GM23248 (cell line): Measurements from ENCODE around the gene TBXAS1. TPM values are rescaled to one million over a fixed set of nuclear protein-coding genes. Genes with fewer than 3 reads are reported as not detected.

Experiments used
- DNase-seq: peaks from one replicate; pipeline ENCODE4 v3.0.0-alpha.2; 2015
- H2AFZ ChIP-seq: fragments of 200-600 bp; sonication (generic); 2 replicates; pipeline ENCODE4 v1.6.1; 2016; ENCODE audit warnings: antibody characterized with exemption
- H3F3A ChIP-seq: fragments of 200-600 bp; sonication (generic); 2 replicates; pipeline ENCODE4 v1.6.1; 2016; ENCODE audit warnings: mild to moderate bottlenecking, antibody characterized with exemption, mixed run types; ENCODE audit not compliant: insufficient read depth
- H3K27ac ChIP-seq: fragments of 200-600 bp; sonication (generic); 2 replicates; pipeline ENCODE4 v1.5.1; 2016; ENCODE audit warnings: mild to moderate bottlenecking
- H3K27me3 ChIP-seq: fragments of 200-600 bp; sonication (generic); replicated peaks from 2 replicates; pipeline ENCODE4 v1.6.1; 2016; ENCODE audit warnings: mild to moderate bottlenecking; ENCODE audit not compliant: insufficient read depth
- H3K36me3 ChIP-seq: fragments of 200-600 bp; sonication (generic); 2 replicates; pipeline ENCODE4 v1.6.1; 2016; ENCODE audit warnings: low read depth, mild to moderate bottlenecking
- H3K4me1 ChIP-seq: fragments of 200-600 bp; sonication (generic); 2 replicates; pipeline ENCODE4 v1.6.1; 2016; ENCODE audit warnings: mild to moderate bottlenecking; ENCODE audit not compliant: insufficient read depth
- H3K4me2 ChIP-seq: fragments of 200-600 bp; sonication (generic); one replicate; pipeline ENCODE4 v1.6.1; 2016; ENCODE audit warnings: mild to moderate bottlenecking; ENCODE audit not compliant: unreplicated experiment
- H3K4me3 ChIP-seq: fragments of 200-600 bp; sonication (generic); 2 replicates; pipeline ENCODE4 v1.5.1; 2016; ENCODE audit warnings: mild to moderate bottlenecking
- H3K79me2 ChIP-seq: fragments of 200-600 bp; sonication (generic); 2 replicates; pipeline ENCODE4 v1.6.1; 2016; ENCODE audit warnings: mild to moderate bottlenecking; ENCODE audit not compliant: insufficient read depth
- H3K9ac ChIP-seq: fragments of 200-600 bp; sonication (generic); 2 replicates; pipeline ENCODE4 v1.6.1; 2016; ENCODE audit warnings: mild to moderate bottlenecking
- H3K9me2 ChIP-seq: fragments of 200-600 bp; sonication (generic); 2 replicates; pipeline ENCODE4 v1.6.1; 2016; ENCODE audit warnings: mixed run types, mild to moderate bottlenecking, moderate library complexity; ENCODE audit not compliant: insufficient read depth
- H3K9me3 ChIP-seq: fragments of 200-600 bp; sonication (generic); one replicate; pipeline ENCODE4 v1.6.1; 2017; ENCODE audit warnings: low read depth
- H4K20me1 ChIP-seq: fragments of 200-600 bp; sonication (generic); 2 replicates; pipeline ENCODE4 v1.6.0; 2016; ENCODE audit not compliant: insufficient read depth
- EZH2 ChIP-seq: fragments of 200-600 bp; sonication (generic); IDR thresholded peaks from 2 replicates; pipeline ENCODE4 v1.6.1; 2018; ENCODE audit warnings: antibody characterized with exemption, mild to moderate bottlenecking; ENCODE audit not compliant: insufficient read depth, poor library complexity, severe bottlenecking
- EZH2phosphoT487 ChIP-seq: fragments of 200-600 bp; sonication (generic); IDR thresholded peaks from 2 replicates; pipeline ENCODE4 v1.6.1; 2018; ENCODE audit warnings: antibody characterized with exemption, moderate library complexity, mild to moderate bottlenecking, low read depth; ENCODE audit not compliant: insufficient read depth
- WGBS, 2 experiments: methylation state at CpG; one replicate each; pipeline ENCODE4 v1.1.6; 2015 to 2017; ENCODE audit warnings: low lambda C conversion rate in 2 of 2, low coverage in 1 of 2; ENCODE audit errors: missing lambda C conversion rate in 2 of 2; 5-methylcytosine and 5-hydroxymethylcytosine counted together
- in situ Hi-C: fragments of 300-500 bp; cut with MboI; formaldehyde crosslinking; loops from 2 replicates; pipeline ENCODE4 v1.15.0; 2020
- polyA plus RNA-seq: library from polyadenylated mRNA; unstranded; fragments of >200 nt; fragmentation: Nextera tagmentation; extraction: Ambion mirVana; gene quantifications from 2 replicates; pipeline ENCODE4 v1.2.1, GENCODE V29; 2016
- total RNA-seq: library from RNA; depleted of rRNA; stranded (reverse); fragments of >200 nt; shearing (Covaris generic); gene quantifications from 2 replicates; pipeline ENCODE4 v1.2.3, GENCODE V29; 2014

TBXAS1 gene
- total and polyA plus RNA-seq, 2 experiments from 2014 or later: 0.49 TPM; not detected in 1

DNA sequence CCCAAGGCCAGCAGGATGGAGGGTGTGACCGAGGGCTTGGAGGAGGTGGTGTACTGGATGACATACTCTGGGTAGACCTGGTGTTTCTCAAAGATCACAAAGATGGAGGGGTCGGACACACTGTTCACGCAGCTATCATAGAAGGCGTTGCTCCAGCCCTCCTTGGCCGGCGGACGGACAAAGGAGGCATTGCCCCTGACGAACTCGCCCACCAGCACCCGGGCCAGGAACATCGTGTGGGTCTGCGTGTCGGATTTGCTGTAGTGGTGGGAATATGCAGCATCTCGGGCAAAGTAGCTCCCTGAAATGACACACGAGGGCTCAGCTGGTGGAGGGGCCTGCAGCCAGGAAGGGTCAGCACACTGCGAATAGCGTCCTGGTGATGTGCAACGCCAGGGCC is 195.5 kb downstream of the TBXAS1 start:
- Histone ChIP-seq H3K27me3 (no peaks in the 10 kb centered on the region), H3K27ac (no peak overlapping the region), H3F3A (no peaks in the 10 kb centered on the region), H3K9ac (no peak overlapping the region), H3K9me3 (no peaks in the 10 kb centered on the region), H2AFZ (no peak overlapping the region), H3K9me2 (no peaks in the 10 kb centered on the region), H3K4me3 (no peak overlapping the region), H4K20me1 (no peaks in the 10 kb centered on the region), H3K4me2 (no peak overlapping the region), H3K4me1 (no peaks in the 10 kb centered on the region), H3K79me2 (no peaks in the 10 kb centered on the region), H3K36me3 (no peaks in the 10 kb centered on the region)
- in situ Hi-C loops: loop anchor here (25.0 kb wide), 1 partner anchor 537 kb away; the partner anchor contains the start of gene KLRG2
- 92 to 93% methylated on average over 16 to 18 of the region's 18 CpGs for WGBS, 2 experiments
- TF ChIP-seq EZH2phosphoT487 (no peak), EZH2 (no peak)
- no peak for DNase-seq

DNA sequence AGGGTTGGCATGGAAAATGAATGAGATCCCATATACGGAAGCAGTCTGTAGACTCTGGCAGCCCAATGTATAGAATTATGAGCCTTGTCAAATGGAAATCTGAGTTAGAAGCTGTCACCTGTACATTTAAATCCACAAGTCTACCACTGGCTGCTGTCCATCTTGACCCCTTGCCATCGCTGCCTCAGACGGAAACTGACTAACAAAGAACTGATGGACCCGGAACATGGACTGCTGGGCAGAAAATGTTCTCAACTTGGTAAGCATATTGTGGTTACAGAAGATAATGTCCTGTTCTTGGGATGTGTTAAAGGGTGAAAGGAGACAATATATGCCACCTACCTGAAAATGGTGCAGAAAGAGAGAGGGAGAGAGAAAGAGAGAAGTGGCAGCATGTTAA is 196.2 kb downstream of the TBXAS1 start:
- no peaks in the 10 kb centered on the region for H3K9me2 ChIP-seq
- DNase-seq: no peak
- H4K20me1 ChIP-seq: no peaks in the 10 kb centered on the region
- no peak overlapping the region for H3K9ac ChIP-seq
- H3K4me1 ChIP-seq: no peaks in the 10 kb centered on the region
- no peak overlapping the region for H3K4me2 ChIP-seq
- no peak for TF ChIP-seq EZH2phosphoT487
- no peak for TF ChIP-seq EZH2
- no peaks in the 10 kb centered on the region for H3F3A ChIP-seq
- no peaks in the 10 kb centered on the region for H3K27me3 ChIP-seq
- H3K4me3 ChIP-seq: no peak overlapping the region
- no peaks in the 10 kb centered on the region for H3K9me3 ChIP-seq
- no peak overlapping the region for H2AFZ ChIP-seq
- no peak overlapping the region for H3K27ac ChIP-seq
- in situ Hi-C loops: no loop called here
- H3K79me2 ChIP-seq: no peaks in the 10 kb centered on the region
- WGBS, 2 experiments: 98% methylated on average over 4 of the region's 4 CpGs
- H3K36me3 ChIP-seq: no peaks in the 10 kb centered on the region

DNA sequence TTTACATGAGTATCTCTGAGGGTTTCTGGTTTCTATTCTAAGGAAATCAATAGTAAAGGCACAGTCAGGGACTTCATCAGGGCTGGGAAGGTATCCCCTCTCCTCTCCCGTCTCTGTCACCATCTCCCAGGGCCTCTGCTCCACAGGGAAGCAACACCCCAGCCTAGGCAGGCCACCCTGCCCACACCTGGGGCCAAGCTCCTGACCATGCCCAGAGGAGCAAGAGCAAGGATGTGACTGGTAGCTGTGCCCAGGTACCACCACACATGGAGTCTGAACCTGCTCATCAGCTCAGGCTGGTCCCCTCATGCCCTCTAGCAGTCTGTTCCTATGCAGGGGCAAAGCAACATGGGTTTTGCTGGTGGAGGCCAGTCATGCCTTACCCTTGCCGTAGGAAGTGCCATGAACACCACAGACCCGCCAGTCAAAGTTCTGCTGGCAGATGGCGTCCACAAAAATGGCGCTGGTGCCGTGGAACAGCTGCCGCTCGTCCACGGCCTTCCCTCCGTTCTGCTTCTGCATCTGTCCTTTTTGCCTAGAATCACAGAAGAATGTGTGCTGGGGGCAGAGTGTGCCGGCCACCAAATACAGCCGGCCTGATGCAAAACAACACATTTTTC is 196.9 kb downstream of the TBXAS1 start:
- DNase-seq: no peak
- Histone ChIP-seq H3K9me3 (no peaks in the 10 kb centered on the region), H3K36me3 (no peaks in the 10 kb centered on the region), H3K79me2 (no peaks in the 10 kb centered on the region), H3F3A (no peaks in the 10 kb centered on the region), H2AFZ (no peak overlapping the region), H3K4me1 (no peaks in the 10 kb centered on the region), H3K9ac (no peak overlapping the region), H3K4me3 (no peak overlapping the region), H3K9me2 (no peaks in the 10 kb centered on the region), H3K27me3 (no peaks in the 10 kb centered on the region), H4K20me1 (no peaks in the 10 kb centered on the region), H3K4me2 (no peak overlapping the region), H3K27ac (no peak overlapping the region)
- in situ Hi-C loops: no loop called here
- WGBS, 2 experiments: 95% methylated on average over 12 of the region's 12 CpGs
- no peak for TF ChIP-seq EZH2phosphoT487
- no peak for TF ChIP-seq EZH2

DNA sequence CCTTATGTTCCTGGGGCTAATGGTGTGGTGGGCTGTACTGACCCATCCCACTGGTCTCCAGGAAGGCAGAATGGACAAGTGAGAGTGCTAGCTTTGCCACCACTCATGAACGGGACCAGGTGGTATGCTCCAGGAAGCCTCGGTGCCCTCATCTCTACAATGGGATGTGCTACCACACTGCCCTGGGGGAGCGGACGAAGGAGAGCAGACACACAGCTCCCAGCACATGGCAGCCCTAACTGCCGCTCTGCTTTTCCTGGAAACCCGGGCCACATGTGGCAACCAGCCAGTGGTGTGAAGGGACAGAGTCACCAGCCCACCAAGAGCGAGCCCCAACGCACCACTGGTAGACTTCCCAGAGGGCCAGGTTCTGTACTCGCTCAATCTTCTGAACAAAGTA is 197.9 kb downstream of the TBXAS1 start:
- TF ChIP-seq EZH2 (no peak), EZH2phosphoT487 (no peak)

GRCh38 chr7:140027858-140028257 is 198.8 kb downstream of the TBXAS1 start:
- Histone ChIP-seq H3K4me3 (no peak overlapping the region), H3K4me1 (peaks cover 4% of the 10 kb centered on the region), H2AFZ (no peak overlapping the region), H3K27ac (no peak overlapping the region), H3K79me2 (no peaks in the 10 kb centered on the region), H3K4me2 (no peak overlapping the region), H3K9me2 (no peaks in the 10 kb centered on the region), H3F3A (peaks cover 6% of the 10 kb centered on the region; the same call in 1 of the 2 replicates), H3K27me3 (no peaks in the 10 kb centered on the region), H3K9ac (no peak overlapping the region), H3K9me3 (no peaks in the 10 kb centered on the region), H3K36me3 (no peaks in the 10 kb centered on the region), H4K20me1 (no peaks in the 10 kb centered on the region)
- TF ChIP-seq EZH2: no peak
- no peak for TF ChIP-seq EZH2phosphoT487
- DNase-seq: no peak
- in situ Hi-C loops: no loop called here
- WGBS, 2 experiments: 80 to 90% methylated on average over 9 of the region's 9 CpGs

More for the DNA sequence above, 197.9 kb downstream of the TBXAS1 start:
- no peak overlapping the region for H3K4me3 ChIP-seq
- H2AFZ ChIP-seq: no peak overlapping the region
- no peaks in the 10 kb centered on the region for H3K79me2 ChIP-seq
- no peak overlapping the region for H3K4me2 ChIP-seq
- no peaks in the 10 kb centered on the region for H3F3A ChIP-seq
- H3K27ac ChIP-seq: no peak overlapping the region
- no peak for DNase-seq
- no peaks in the 10 kb centered on the region for H3K9me3 ChIP-seq
- no peaks in the 10 kb centered on the region for H4K20me1 ChIP-seq
- no peaks in the 10 kb centered on the region for H3K27me3 ChIP-seq
- in situ Hi-C loops: no loop called here
- WGBS, 2 experiments: 98 to 99% methylated on average over 9 of the region's 9 CpGs
- H3K9me2 ChIP-seq: no peaks in the 10 kb centered on the region
- H3K36me3 ChIP-seq: no peaks in the 10 kb centered on the region
- no peaks in the 10 kb centered on the region for H3K4me1 ChIP-seq
- no peak overlapping the region for H3K9ac ChIP-seq
